OCI-LY3 (cell line): Measurements from ENCODE around the gene RAP2C.

ENCODE experiments used
- H2AFZ ChIP-seq: fragments of 200-600, 300-600 bp; shearing (Covaris generic); 2 replicates; pipeline ENCODE4 v1.6.0; 2014; ENCODE audit warnings: antibody characterized with exemption, low read depth, low read length
- H3K27ac ChIP-seq: fragments of 200-600, 300-600 bp; sonication (generic); 2 replicates; pipeline ENCODE4 v1.5.1; 2014; ENCODE audit warnings: mild to moderate bottlenecking, low read length, moderate library complexity, mixed read lengths
- H3K27me3 ChIP-seq: fragments of 200-600, 300-600 bp; sonication (generic); 2 replicates; pipeline ENCODE4 v1.6.1; 2014; ENCODE audit warnings: low read depth, low read length, mixed read lengths
- H3K36me3 ChIP-seq: fragments of 200-600, 300-600 bp; sonication (generic); replicated peaks from 2 replicates; pipeline ENCODE3; 2014; ENCODE audit warnings: low read depth, low read length, mixed read lengths
- H3K4me1 ChIP-seq: fragments of 300-600, 200-600 bp; sonication (generic); 2 replicates; pipeline ENCODE4 v1.6.1; 2014; ENCODE audit warnings: low read length, mixed read lengths
- H3K4me2 ChIP-seq: fragments of 200-600, 300-600 bp; sonication (generic); 2 replicates; pipeline ENCODE4 v1.6.1; 2014; ENCODE audit warnings: low read length, mixed read lengths
- H3K4me3 ChIP-seq: fragments of 300-600, 200-600 bp; sonication (generic); 2 replicates; pipeline ENCODE4 v1.5.1; 2014; ENCODE audit warnings: antibody characterized with exemption, mild to moderate bottlenecking, low read length, moderate library complexity
- H3K79me2 ChIP-seq: fragments of 300-600, 200-600 bp; shearing (Covaris generic); 2 replicates; pipeline ENCODE4 v1.6.1; 2014; ENCODE audit warnings: mild to moderate bottlenecking, low read length, mixed read lengths
- H3K9ac ChIP-seq: fragments of 300-600, 200-600 bp; shearing (Covaris generic); 2 replicates; pipeline ENCODE4 v1.6.0; 2014; ENCODE audit warnings: mild to moderate bottlenecking, low read length, moderate library complexity
- H3K9me3 ChIP-seq: fragments of 200-600, 300-600 bp; shearing (Covaris generic); 2 replicates; pipeline ENCODE4 v1.6.1; 2014; ENCODE audit warnings: low read length, mixed read lengths; ENCODE audit not compliant: insufficient read depth
- H4K20me1 ChIP-seq: fragments of 200-600, 300-600 bp; sonication (generic); 2 replicates; pipeline ENCODE4 v1.6.1; 2016; ENCODE audit warnings: low read length, mixed read lengths; ENCODE audit not compliant: insufficient read depth
- EZH2phosphoT487 ChIP-seq: fragments of 200-600 bp; shearing (Covaris generic); IDR thresholded peaks from 2 replicates; pipeline ENCODE4 v1.6.1; 2018; ENCODE audit warnings: antibody characterized with exemption, mixed run types, low read depth
- TF ChIP-seq, protein P1 (sequence below): fragments of 200-600, 300-600 bp; sonication (generic); IDR thresholded peaks from 2 replicates; pipeline ENCODE4 v1.5.1; 2014; ENCODE audit warnings: antibody characterized with exemption, low read length, low read depth

RAP2C gene

GRCh38 chrX:132191938-132192337 is 27.3 kb downstream of the RAP2C start:
- H2AFZ ChIP-seq, result no peak overlapping the region
- no peaks in the 10 kb centered on the region for H3K79me2 ChIP-seq
- no peak overlapping the region for H3K4me2 ChIP-seq
- no peaks in the 10 kb centered on the region for H3K27me3 ChIP-seq
- H4K20me1 ChIP-seq, result no peaks in the 10 kb centered on the region
- no peak overlapping the region for H3K4me3 ChIP-seq
- no peaks in the 10 kb centered on the region for H3K36me3 ChIP-seq
- no peaks in the 10 kb centered on the region for H3K9me3 ChIP-seq
- no peak overlapping the region for H3K27ac ChIP-seq
- TF ChIP-seq, protein P1, sequence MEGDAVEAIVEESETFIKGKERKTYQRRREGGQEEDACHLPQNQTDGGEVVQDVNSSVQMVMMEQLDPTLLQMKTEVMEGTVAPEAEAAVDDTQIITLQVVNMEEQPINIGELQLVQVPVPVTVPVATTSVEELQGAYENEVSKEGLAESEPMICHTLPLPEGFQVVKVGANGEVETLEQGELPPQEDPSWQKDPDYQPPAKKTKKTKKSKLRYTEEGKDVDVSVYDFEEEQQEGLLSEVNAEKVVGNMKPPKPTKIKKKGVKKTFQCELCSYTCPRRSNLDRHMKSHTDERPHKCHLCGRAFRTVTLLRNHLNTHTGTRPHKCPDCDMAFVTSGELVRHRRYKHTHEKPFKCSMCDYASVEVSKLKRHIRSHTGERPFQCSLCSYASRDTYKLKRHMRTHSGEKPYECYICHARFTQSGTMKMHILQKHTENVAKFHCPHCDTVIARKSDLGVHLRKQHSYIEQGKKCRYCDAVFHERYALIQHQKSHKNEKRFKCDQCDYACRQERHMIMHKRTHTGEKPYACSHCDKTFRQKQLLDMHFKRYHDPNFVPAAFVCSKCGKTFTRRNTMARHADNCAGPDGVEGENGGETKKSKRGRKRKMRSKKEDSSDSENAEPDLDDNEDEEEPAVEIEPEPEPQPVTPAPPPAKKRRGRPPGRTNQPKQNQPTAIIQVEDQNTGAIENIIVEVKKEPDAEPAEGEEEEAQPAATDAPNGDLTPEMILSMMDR, result no peak
- TF ChIP-seq EZH2phosphoT487, result no peak
- no peak overlapping the region for H3K9ac ChIP-seq
- H3K4me1 ChIP-seq, result no peaks in the 10 kb centered on the region

- Histone ChIP-seq H3K36me3 (no peaks in the 10 kb centered on the region), H3K9ac (no peak overlapping the region), H4K20me1 (no peaks in the 10 kb centered on the region), H2AFZ (no peak overlapping the region), H3K79me2 (no peaks in the 10 kb centered on the region), H3K4me3 (no peak overlapping the region), H3K27me3 (no peaks in the 10 kb centered on the region), H3K9me3 (no peaks in the 10 kb centered on the region), H3K4me2 (no peak overlapping the region), H3K27ac (no peak overlapping the region), H3K4me1 (no peaks in the 10 kb centered on the region)
- TF ChIP-seq, protein P1, result no peak
- TF ChIP-seq EZH2phosphoT487, result no peak
Observed at GRCh38 chrX:132188175-132188574, 31.1 kb downstream of the RAP2C start.

DNA sequence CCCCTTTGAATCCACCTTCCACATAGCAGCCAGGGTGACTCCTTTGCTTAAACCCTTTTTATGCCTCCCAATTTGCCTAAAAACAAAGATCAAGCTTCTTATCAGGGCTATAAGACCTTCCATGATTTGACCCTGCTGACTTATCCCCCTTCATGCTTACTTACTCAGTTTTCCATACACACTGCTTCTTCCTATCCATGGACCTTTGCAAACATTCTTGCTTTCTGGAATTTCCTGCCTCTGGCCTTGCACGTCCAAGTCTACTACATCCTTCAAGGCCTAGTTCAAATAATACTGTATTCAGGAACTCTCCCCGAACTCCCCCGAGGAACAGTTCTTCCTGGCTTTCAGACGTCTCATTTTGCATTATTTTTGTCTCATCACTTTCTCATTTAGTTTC is 31.8 kb downstream of the RAP2C start:
- Histone ChIP-seq H4K20me1 (no peaks in the 10 kb centered on the region), H3K4me2 (no peak overlapping the region), H3K4me1 (no peaks in the 10 kb centered on the region), H3K27ac (no peak overlapping the region), H3K9me3 (no peaks in the 10 kb centered on the region), H3K9ac (no peak overlapping the region), H2AFZ (no peak overlapping the region), H3K36me3 (no peaks in the 10 kb centered on the region), H3K27me3 (no peaks in the 10 kb centered on the region), H3K4me3 (no peak overlapping the region), H3K79me2 (no peaks in the 10 kb centered on the region)
- TF ChIP-seq EZH2phosphoT487, result no peak
- TF ChIP-seq, protein P1, result no peak

GRCh38 chrX:132184871-132185270 is 34.4 kb downstream of the RAP2C start:
- no peaks in the 10 kb centered on the region for H3K4me1 ChIP-seq
- H3K4me3 ChIP-seq, result no peak overlapping the region
- H3K4me2 ChIP-seq, result no peak overlapping the region
- H3K27me3 ChIP-seq, result no peaks in the 10 kb centered on the region
- TF ChIP-seq, protein P1, result no peak
- TF ChIP-seq EZH2phosphoT487, result no peak
- no peak overlapping the region for H3K27ac ChIP-seq
- no peaks in the 10 kb centered on the region for H3K36me3 ChIP-seq
- H4K20me1 ChIP-seq, result no peaks in the 10 kb centered on the region
- no peak overlapping the region for H2AFZ ChIP-seq
- no peaks in the 10 kb centered on the region for H3K79me2 ChIP-seq
- H3K9ac ChIP-seq, result no peak overlapping the region
- H3K9me3 ChIP-seq, result no peaks in the 10 kb centered on the region
